ENCODE data around the gene ANKS1B. TPM values are rescaled to one million over a fixed set of nuclear protein-coding genes. Genes with fewer than 3 reads are reported as not detected.

Gene ANKS1B
- total and polyA plus RNA-seq, 4 donors: 0.03 to 3.4 (median 0.53) TPM

DNA sequence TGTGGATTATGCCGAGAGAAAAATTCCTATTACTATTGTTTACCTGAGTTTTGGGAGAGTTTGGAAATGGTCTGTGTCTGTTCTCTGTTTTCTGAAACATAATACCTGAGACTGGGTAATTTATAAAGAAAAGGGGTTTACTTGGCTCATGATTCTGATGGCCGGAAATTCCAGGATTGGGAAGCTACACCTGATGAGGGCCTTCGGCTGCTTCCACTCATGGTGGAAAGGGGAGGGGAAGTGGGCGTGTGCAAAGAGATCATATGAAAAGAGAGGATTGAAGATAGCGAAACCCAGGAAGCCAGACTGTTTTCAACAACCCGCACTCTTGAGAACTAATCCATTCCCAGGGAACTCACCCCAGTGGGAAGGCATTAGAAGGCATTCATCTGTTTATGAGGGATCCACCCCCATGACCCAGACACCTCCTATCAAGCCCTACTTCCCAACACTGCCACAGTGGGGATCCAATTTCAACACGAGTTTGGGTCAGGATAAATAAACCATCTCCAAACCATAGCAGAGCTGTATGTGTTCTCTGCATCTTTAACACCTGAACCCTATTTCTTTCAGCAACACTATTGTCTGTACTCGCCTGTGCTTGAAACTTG lies 1288.6 kb downstream of the ANKS1B start:
- TF ChIP-seq, protein P1, sequence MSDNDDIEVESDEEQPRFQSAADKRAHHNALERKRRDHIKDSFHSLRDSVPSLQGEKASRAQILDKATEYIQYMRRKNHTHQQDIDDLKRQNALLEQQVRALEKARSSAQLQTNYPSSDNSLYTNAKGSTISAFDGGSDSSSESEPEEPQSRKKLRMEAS (IDR thresholded peaks at IDR 0.05): no peak
- TF ChIP-seq FOXA1 (IDR thresholded peaks at IDR 0.05) (no peak), GABPA (IDR thresholded peaks at IDR 0.05 in 1 of 2, conservative IDR thresholded peaks at IDR 0.05 in 1 of 2) (no peak), NR2F2 (IDR thresholded peaks at IDR 0.05) (no peak), TAF1 (conservative IDR thresholded peaks at IDR 0.05) (no peak), RAD21 (IDR thresholded peaks at IDR 0.05) (no peak), JUND (IDR thresholded peaks at IDR 0.05) (no peak), RXRA (IDR thresholded peaks at IDR 0.05) (no peak), EGR1 (IDR thresholded peaks at IDR 0.05; ENCODE audit: low read depth in 2 of 2) (no peak), HNF4G (IDR thresholded peaks at IDR 0.05) (no peak), SP1 (IDR thresholded peaks at IDR 0.05) (no peak), FOXA2 (IDR thresholded peaks at IDR 0.05) (no peak), HNF4A (conservative IDR thresholded peaks at IDR 0.05) (no peak), YY1 (IDR thresholded peaks at IDR 0.05) (no peak)
- TF ChIP-seq, protein P2, sequence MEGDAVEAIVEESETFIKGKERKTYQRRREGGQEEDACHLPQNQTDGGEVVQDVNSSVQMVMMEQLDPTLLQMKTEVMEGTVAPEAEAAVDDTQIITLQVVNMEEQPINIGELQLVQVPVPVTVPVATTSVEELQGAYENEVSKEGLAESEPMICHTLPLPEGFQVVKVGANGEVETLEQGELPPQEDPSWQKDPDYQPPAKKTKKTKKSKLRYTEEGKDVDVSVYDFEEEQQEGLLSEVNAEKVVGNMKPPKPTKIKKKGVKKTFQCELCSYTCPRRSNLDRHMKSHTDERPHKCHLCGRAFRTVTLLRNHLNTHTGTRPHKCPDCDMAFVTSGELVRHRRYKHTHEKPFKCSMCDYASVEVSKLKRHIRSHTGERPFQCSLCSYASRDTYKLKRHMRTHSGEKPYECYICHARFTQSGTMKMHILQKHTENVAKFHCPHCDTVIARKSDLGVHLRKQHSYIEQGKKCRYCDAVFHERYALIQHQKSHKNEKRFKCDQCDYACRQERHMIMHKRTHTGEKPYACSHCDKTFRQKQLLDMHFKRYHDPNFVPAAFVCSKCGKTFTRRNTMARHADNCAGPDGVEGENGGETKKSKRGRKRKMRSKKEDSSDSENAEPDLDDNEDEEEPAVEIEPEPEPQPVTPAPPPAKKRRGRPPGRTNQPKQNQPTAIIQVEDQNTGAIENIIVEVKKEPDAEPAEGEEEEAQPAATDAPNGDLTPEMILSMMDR (IDR thresholded peaks at IDR 0.05; ENCODE audit: low read depth, low read length, missing input control): no peak
- TF ChIP-seq, protein P3, sequence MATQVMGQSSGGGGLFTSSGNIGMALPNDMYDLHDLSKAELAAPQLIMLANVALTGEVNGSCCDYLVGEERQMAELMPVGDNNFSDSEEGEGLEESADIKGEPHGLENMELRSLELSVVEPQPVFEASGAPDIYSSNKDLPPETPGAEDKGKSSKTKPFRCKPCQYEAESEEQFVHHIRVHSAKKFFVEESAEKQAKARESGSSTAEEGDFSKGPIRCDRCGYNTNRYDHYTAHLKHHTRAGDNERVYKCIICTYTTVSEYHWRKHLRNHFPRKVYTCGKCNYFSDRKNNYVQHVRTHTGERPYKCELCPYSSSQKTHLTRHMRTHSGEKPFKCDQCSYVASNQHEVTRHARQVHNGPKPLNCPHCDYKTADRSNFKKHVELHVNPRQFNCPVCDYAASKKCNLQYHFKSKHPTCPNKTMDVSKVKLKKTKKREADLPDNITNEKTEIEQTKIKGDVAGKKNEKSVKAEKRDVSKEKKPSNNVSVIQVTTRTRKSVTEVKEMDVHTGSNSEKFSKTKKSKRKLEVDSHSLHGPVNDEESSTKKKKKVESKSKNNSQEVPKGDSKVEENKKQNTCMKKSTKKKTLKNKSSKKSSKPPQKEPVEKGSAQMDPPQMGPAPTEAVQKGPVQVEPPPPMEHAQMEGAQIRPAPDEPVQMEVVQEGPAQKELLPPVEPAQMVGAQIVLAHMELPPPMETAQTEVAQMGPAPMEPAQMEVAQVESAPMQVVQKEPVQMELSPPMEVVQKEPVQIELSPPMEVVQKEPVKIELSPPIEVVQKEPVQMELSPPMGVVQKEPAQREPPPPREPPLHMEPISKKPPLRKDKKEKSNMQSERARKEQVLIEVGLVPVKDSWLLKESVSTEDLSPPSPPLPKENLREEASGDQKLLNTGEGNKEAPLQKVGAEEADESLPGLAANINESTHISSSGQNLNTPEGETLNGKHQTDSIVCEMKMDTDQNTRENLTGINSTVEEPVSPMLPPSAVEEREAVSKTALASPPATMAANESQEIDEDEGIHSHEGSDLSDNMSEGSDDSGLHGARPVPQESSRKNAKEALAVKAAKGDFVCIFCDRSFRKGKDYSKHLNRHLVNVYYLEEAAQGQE (IDR thresholded peaks at IDR 0.05): no peak
- TF ChIP-seq, protein P4, sequence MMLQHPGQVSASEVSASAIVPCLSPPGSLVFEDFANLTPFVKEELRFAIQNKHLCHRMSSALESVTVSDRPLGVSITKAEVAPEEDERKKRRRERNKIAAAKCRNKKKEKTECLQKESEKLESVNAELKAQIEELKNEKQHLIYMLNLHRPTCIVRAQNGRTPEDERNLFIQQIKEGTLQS (IDR thresholded peaks at IDR 0.05): no peak
- TF ChIP-seq, protein P5, sequence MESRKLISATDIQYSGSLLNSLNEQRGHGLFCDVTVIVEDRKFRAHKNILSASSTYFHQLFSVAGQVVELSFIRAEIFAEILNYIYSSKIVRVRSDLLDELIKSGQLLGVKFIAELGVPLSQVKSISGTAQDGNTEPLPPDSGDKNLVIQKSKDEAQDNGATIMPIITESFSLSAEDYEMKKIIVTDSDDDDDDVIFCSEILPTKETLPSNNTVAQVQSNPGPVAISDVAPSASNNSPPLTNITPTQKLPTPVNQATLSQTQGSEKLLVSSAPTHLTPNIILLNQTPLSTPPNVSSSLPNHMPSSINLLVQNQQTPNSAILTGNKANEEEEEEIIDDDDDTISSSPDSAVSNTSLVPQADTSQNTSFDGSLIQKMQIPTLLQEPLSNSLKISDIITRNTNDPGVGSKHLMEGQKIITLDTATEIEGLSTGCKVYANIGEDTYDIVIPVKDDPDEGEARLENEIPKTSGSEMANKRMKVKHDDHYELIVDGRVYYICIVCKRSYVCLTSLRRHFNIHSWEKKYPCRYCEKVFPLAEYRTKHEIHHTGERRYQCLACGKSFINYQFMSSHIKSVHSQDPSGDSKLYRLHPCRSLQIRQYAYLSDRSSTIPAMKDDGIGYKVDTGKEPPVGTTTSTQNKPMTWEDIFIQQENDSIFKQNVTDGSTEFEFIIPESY (IDR thresholded peaks at IDR 0.05): no peak
- H3K9me3 ChIP-seq (ENCODE audit: control insufficient read depth in 4 of 4, low read length in 3 of 4): no peaks in the 10 kb centered on the region
- H3K36me3 ChIP-seq (ENCODE audit: control insufficient read depth in 4 of 4, insufficient read depth in 3 of 4, low read depth in 1 of 4, low read length in 3 of 4): no peaks in the 10 kb centered on the region
- no peak overlapping the region for H3K27ac ChIP-seq (ENCODE audit: low read depth in 1 of 2, low read length in 2 of 2)
- 90% methylated on average over 8 of the region's 8 CpGs for WGBS
- H3K4me3 ChIP-seq (ENCODE audit: low read depth in 1 of 3, low read length in 3 of 3): no peak overlapping the region
- no peaks in the 10 kb centered on the region for H3K27me3 ChIP-seq (ENCODE audit: control insufficient read depth in 4 of 4, insufficient read depth in 4 of 4, low read length in 3 of 4)
- H3K4me1 ChIP-seq (ENCODE audit: control insufficient read depth in 4 of 4, insufficient read depth in 4 of 4, low read length in 3 of 4): peaks cover 0 to 10% (median 6%) of the 10 kb centered on the region in 4 donors
- H3K9ac ChIP-seq (ENCODE audit: low read depth in 1 of 2, low read length in 2 of 2): no peak overlapping the region
- DNase-seq (ENCODE audit: low spot score): no peak
